Muscle of arm (tissue), 12 donors: ENCODE data around the gene MAF. TPM values are rescaled to one million over a fixed set of nuclear protein-coding genes. Genes with fewer than 3 reads are reported as not detected.

Experiments used
- DNase-seq: peaks from one replicate; pipeline ENCODE4 v3.0.0-alpha.2; 2013
- polyA plus RNA-seq, 12 donors: library from polyadenylated mRNA; unstranded; fragments of 120-200 nt; gene quantifications; one replicate each; pipeline ENCODE4 v1.2.1, GENCODE V29; 2013; ENCODE audit not compliant: insufficient read length in 12 of 12

The MAF gene
- polyA plus RNA-seq, 12 donors, result 22.6 to 282 (median 38.2) TPM

DNA sequence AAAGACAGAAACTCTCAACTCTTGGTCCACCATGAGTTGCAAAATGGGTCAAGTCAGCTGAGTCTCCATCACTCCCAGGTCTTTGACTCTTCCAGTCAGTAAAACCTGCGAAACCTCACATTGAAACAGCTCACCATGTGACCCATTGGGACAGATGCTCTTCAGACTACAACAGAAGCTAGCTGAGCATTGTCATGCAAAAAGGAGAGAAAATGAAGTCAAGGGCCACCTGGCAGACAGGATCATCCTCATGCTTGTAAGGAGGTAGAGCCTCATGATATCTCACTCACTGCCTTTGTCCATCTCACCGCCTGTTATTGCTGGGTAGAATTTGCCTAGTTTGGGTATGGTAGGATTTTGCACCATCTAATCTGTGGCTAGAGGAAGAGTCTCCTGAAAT, 50.2 kb downstream of the MAF start:
- no peak for DNase-seq

DNA sequence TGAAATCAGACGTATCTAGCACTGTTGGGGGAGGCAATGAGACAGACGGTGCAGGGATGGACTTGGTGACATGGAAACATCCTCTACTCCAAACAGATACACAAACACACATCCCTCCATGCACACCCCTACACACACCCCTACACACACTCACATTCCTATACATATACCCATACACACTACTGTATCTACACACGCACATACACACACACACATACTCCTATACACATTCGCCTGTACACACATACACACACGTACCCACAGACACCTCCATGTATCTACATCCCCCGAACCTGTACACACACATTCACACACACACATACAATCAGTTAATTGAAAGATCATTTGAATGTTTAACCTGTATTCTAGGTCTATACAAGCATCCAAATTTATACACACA, 53.5 kb downstream of the MAF start:
- no peak for DNase-seq
